HG03342 (cell line): Measurements from ENCODE around the gene PARVA.

Source experiments
- ATAC-seq: cut with Tn5 transposase; IDR thresholded peaks from one replicate; pipeline ENCODE4 v1.9.1; 2021; ENCODE audit warnings: mild to moderate bottlenecking, moderate library complexity; ENCODE audit not compliant: unreplicated experiment

The PARVA gene

DNA sequence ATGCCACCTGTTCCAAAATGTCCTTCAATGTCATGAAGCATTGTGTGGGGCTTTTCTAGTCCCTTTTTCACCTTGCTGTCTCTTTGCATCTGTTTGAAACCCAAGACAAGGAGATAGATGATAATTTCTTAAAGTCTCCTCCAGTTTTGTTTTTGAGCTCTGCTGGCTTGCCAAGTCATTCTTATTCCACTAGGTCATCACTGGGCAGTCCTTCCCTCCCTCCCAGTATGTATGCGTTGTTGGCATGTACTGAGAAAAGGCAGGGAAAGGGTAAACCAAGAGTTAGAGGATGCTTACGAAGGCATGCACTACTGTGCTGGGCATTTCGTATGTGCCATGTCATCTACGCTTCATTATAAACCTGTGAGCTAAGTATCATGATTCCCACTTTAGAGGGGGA, 78.6 kb downstream of the PARVA start:
- ATAC-seq = no peak

- ATAC-seq = no peak
Measured at GRCh38 chr11:12456651-12457579, 79.5 kb downstream of the PARVA start.

DNA sequence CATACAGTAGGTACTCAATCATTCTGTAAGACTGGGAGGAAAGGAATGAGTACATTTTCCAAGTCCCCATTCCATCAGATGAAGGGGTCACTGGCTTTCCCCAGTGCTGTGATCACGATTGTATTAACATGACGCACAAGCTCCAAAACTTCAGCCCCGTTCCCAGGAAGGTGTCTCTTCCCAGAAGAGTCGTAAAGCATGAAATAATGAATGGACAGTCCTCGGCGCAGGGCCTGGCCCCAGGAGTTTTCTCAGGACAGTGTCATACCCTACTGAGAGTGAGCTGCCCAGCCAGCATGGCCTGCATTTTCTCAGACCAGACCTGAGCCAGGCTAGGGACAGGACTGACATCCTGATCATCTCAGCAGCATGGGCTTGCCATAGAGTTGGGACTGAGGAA, 80.7 kb downstream of the PARVA start:
- no peak for ATAC-seq

DNA sequence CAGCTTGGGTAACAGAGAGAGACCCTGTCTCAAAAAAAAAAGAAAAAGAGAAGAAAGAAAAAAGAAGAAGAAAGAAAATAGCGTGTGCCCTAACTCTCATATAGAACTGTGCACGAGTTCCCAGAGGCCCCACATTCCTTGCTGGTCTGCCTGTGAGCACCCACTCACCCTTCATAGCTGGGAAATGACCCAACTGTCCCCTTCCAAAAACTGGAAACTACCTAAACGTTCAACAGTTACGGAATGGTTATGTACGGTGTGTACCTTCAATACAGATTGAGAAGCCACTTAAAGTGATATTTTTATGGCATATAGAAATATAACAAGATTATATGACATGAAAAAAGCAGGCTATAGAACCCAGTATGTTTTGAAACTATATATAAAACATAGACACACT, 82.0 kb downstream of the PARVA start:
- no peak for ATAC-seq

DNA sequence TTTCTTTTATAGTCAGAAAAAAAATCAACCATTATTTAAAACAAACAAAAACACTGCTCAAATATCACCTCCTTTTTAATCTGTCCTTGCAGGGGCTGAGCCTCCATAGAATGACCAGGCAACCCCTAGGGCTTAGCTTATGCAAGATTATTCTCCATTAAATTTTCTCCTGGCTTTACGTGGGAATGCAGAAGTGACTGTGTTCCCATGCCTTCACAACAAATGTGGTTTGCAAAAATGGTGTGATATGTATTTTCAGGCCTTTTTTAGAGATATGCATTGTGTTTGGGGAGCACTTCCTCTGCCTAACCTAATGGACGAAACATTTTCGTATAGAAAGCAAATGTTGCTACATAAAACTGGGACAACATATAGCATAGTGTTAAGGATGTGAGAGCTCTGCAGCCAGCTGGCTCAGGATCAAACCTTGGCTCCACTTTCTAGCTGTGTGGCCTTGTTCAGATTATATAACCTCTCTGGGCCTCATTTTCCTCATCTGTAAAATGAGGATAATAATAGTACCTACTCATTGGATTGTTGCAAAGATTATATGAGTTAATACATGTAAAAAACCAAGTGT, 82.6 kb downstream of the PARVA start:
- no peak for ATAC-seq

- ATAC-seq = no peak
Measured at GRCh38 chr11:12460466-12460865, 83.1 kb downstream of the PARVA start.

- ATAC-seq = no peak
Measured at GRCh38 chr11:12461516-12461915, 84.1 kb downstream of the PARVA start.

DNA sequence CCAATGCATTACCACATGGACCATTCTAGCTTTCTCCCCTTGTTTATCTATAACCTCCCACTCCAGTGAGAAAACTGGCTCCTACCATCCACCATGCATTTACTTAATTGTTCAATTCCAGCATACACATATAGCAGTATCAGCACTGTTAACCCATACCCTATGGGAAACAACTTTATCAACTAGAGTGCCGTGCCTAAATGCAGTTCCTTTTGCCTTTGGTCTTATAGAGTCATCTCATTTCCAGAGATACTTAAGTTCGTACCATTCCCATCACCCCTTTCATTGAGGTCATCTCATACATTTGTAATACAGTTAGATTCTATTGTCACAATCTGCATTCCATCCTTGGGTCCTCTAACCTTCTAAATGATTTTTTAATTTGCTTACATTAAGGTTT, 86.9 kb downstream of the PARVA start:
- no peak for ATAC-seq

DNA sequence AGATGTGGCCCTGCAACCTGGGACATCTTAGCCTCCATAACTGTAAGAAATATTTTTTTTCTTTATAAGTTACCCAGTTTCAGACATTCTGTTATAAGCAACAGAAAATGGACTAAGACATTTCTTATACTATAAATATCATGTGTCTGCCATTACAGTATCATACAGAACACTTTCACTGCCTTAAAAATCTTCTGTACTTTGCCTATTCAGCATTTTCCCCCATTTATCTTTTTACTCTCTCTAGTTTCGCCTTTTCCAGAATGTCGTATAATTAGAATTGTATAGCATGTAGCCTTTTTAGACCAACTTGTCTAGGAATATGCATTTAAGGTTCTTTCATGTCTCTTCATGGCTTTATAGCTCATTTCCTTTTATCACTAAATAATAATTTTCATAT, 88.0 kb downstream of the PARVA start:
- no peak for ATAC-seq

- no peak for ATAC-seq
Measured at GRCh38 chr11:12467610-12468009, 90.2 kb downstream of the PARVA start.

GRCh38 chr11:12469451-12469850, 92.1 kb downstream of the PARVA start:
- ATAC-seq = no peak

GRCh38 chr11:12470236-12470635, 92.9 kb downstream of the PARVA start:
- ATAC-seq = no peak

- no peak for ATAC-seq
Measured at GRCh38 chr11:12472401-12473005, 95.1 kb downstream of the PARVA start.

- ATAC-seq = no peak
Measured at GRCh38 chr11:12473381-12473780, 96.0 kb downstream of the PARVA start.

GRCh38 chr11:12474871-12475270, 97.5 kb downstream of the PARVA start:
- ATAC-seq = no peak

- ATAC-seq = no peak
Measured at GRCh38 chr11:12478743-12479142, 101.4 kb downstream of the PARVA start.

GRCh38 chr11:12480401-12480800, 103.0 kb downstream of the PARVA start:
- no peak for ATAC-seq

- ATAC-seq = no peak
Measured at GRCh38 chr11:12482839-12483238, 105.5 kb downstream of the PARVA start.

GRCh38 chr11:12483604-12484003, 106.2 kb downstream of the PARVA start:
- ATAC-seq = no peak

DNA sequence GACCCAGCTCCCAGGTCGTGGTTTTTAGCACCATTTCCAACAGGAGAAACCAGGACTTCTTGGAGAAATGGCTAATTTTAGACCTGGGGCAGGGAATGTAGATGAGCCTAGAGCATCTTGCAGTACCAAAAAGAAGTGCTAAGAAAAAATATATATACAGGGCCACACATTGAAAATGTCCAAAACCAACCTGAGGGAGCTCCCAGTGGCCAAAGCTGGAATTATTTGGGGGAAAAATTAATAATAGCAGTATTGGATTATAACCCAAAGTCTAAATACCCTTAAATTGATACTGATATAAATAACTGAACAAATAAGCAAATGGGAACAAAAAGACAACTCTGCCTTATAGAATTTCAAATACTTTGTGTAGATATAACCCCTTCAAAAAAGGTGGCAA, 108.0 kb downstream of the PARVA start:
- no peak for ATAC-seq

- no peak for ATAC-seq
Measured at GRCh38 chr11:12489246-12489772, 111.9 kb downstream of the PARVA start.

GRCh38 chr11:12494699-12495098, 117.3 kb downstream of the PARVA start:
- no peak for ATAC-seq
